Measurements from ENCODE around the gene MAN2A2. TPM values are rescaled to one million over a fixed set of nuclear protein-coding genes. Genes with fewer than 3 reads are reported as not detected.

Gene MAN2A2
- total and polyA plus RNA-seq, 2 of the 8 experiments (the other 6 are each of a cell fraction or from before 2014, with no cell fraction given) = 23.1 to 29.7 TPM

DNA sequence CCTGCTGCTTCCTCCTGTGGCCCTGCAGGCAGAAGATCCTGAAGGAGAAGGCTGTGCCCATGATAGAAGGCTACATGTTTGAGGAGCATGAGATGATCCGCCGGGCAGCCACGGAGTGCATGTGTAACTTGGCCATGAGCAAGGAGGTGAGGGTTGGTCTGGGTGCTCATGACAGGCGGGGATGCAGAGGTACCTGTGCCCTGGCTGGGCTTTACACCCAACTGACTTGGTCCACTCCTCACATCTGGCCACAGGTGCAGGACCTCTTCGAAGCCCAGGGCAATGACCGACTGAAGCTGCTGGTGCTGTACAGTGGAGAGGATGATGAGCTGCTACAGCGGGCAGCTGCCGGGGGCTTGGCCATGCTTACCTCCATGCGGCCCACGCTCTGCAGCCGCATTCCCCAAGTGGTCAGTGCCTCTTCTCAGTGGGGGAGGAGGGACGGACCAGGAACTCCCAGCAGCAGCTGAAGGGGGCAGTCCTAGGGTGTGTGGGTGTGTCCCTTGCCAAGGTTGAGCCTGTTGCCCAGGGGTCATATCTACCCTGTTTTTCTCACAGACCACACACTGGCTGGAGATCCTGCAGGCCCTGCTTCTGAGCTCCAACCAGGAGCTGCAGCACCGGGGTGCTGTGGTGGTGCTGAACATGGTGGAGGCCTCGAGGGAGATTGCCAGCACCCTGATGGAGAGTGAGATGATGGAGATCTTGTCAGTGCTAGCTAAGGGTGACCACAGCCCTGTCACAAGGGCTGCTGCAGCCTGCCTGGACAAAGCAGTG, 50.0 kb downstream of the MAN2A2 start:
- Histone ChIP-seq H3K23me2 (ENCODE audit: low read depth, low read length) (peaks cover 14% of the 10 kb centered on the region; the same call in 1 of the 2 replicates), H3K4me1 (replicated peaks in 1 of 4; ENCODE audit: control insufficient read depth in 3 of 4, insufficient read depth in 4 of 4, low read length in 3 of 4) (peaks cover 0 to 15% (median 8%) of the 10 kb centered on the region in 4 experiments; a peak in 6 of 7 replicates), H3K27me3 (replicated peaks in 1 of 4; ENCODE audit: control insufficient read depth in 3 of 4, extremely low read depth in 1 of 4, insufficient read depth in 3 of 4, low read length in 3 of 4) (no peaks in the 10 kb centered on the region), H3K79me1 (ENCODE audit: low read depth, low read length) (peaks cover 3% of the 10 kb centered on the region; the same call in 1 of the 2 replicates), H2BK120ac (replicated peaks; ENCODE audit: low read depth, low read length) (no peak overlapping the region), H3K79me2 (ENCODE audit: control insufficient read depth in 1 of 2, insufficient read depth in 2 of 2, low read length in 2 of 2) (no peaks in the 10 kb centered on the region), H3K56ac (replicated peaks; ENCODE audit: insufficient read length, low read depth, low read length) (no peak overlapping the region), H3K9me3 (ENCODE audit: insufficient read depth in 2 of 2, low read depth in 1 of 2, low read length in 1 of 2) (no peaks in the 10 kb centered on the region), H3K18ac (ENCODE audit: extremely low read depth, low read length) (no peak overlapping the region), H3K14ac (ENCODE audit: insufficient read length) (no peak overlapping the region), H3K9ac (replicated peaks in 1 of 4; ENCODE audit: extremely low read depth in 1 of 4, low read depth in 3 of 4, low read length in 3 of 4) (no peak overlapping the region; a peak in 1 of 7 replicates), H2BK12ac (ENCODE audit: low read depth, low read length) (no peak overlapping the region), H2BK20ac (ENCODE audit: low read length) (no peak overlapping the region), H3K23ac (ENCODE audit: insufficient read length) (no peak overlapping the region), H4K8ac (ENCODE audit: extremely low read depth, insufficient read depth, low read length) (no peak overlapping the region), H2AFZ (ENCODE audit: low read length) (no peak overlapping the region), H3K4ac (replicated peaks; ENCODE audit: insufficient read length, low read depth, low read length) (no peak overlapping the region), H4K5ac (ENCODE audit: insufficient read length, low read depth, low read length) (no peak overlapping the region), H3K4me2 (ENCODE audit: insufficient read depth in 1 of 2, low read depth in 2 of 2, low read length in 2 of 2) (no peak overlapping the region), H3K27ac (ENCODE audit: low read depth, low read length) (no peak overlapping the region), H2BK15ac (ENCODE audit: low read length) (no peak overlapping the region), H2AK5ac (ENCODE audit: low read depth, low read length) (no peak overlapping the region), H4K91ac (replicated peaks; ENCODE audit: insufficient read length, low read length) (no peak overlapping the region), H3K36me3 (ENCODE audit: control insufficient read depth in 2 of 4, insufficient read depth in 4 of 4, low read length in 3 of 4) (peaks cover 8 to 43% (median 30%) of the 10 kb centered on the region in 4 experiments), H2BK5ac (ENCODE audit: low read depth, low read length) (no peak overlapping the region), H3K4me3 (ENCODE audit: extremely low read depth in 1 of 4, insufficient read depth in 2 of 4, low read depth in 3 of 4, low read length in 4 of 4) (no peak overlapping the region), H4K20me1 (replicated peaks in 1 of 2; ENCODE audit: control insufficient read depth in 1 of 2, insufficient read depth in 2 of 2, low read length in 2 of 2) (peaks cover 0 to 5% of the 10 kb centered on the region in 2 experiments)
- WGBS, 2 experiments (ENCODE audit: extremely low coverage in 1 of 2, insufficient coverage in 1 of 2, insufficient read length in 1 of 2, insufficient replicate concordance in 2 of 2, low coverage in 1 of 2, low lambda C conversion rate in 2 of 2, missing lambda C conversion rate in 1 of 2) = 94% methylated on average over 14 of the region's 14 CpGs; no CpG with 5 or more reads in 1 of the 2 experiments
- DNase-seq (ENCODE audit: low read depth in 1 of 2, low spot score in 2 of 2) (no peak), FAIRE-seq (no peak)
- ChIA-PET CTCF (ENCODE audit: partially characterized antibody) (interaction anchor here (0.7 to 19.2 kb wide), 7 partner anchors 9 to 1018 kb away, joined by 3 to 306 read pairs (median 5); partner anchors contain the start of genes HDDC3 and UNC45A), POLR2A (ENCODE audit: partially characterized antibody) (interaction anchor here (0.6 to 2.7 kb wide), 5 partner anchors 10 to 74 kb away, joined by 3 to 14 read pairs (median 9); partner anchors contain the start of genes HDDC3, PRC1 and UNC45A)
- TF ChIP-seq SP1 (IDR thresholded peaks at IDR 0.05; ENCODE audit: low read depth, low read length) (no peak), EZH2 (IDR thresholded peaks at IDR 0.05; ENCODE audit: low read depth, low read length, severe bottlenecking) (no peak), BRCA1 (IDR thresholded peaks at IDR 0.05; ENCODE audit: low read depth, low read length) (no peak), RFX5 (IDR thresholded peaks at IDR 0.05; ENCODE audit: borderline replicate concordance, low read depth, low read length) (no peak), HDAC6 (IDR thresholded peaks at IDR 0.05; ENCODE audit: low read depth, low read length) (no peak), GTF2F1 (IDR thresholded peaks at IDR 0.05; ENCODE audit: borderline replicate concordance, low read depth, low read length) (no peak), KDM1A (IDR thresholded peaks at IDR 0.05; ENCODE audit: borderline replicate concordance, low read length) (no peak), MAFK (IDR thresholded peaks at IDR 0.05; ENCODE audit: low read depth, low read length) (no peak), NRF1 (IDR thresholded peaks at IDR 0.05; ENCODE audit: low read depth, low read length) (no peak), NANOG (IDR thresholded peaks at IDR 0.05; ENCODE audit: insufficient read depth, low read depth, low read length, poor library complexity, severe bottlenecking) (no peak)
